Measurements from ENCODE around the gene SPON1. TPM values are rescaled to one million over a fixed set of nuclear protein-coding genes. Genes with fewer than 3 reads are reported as not detected.
"Not testable (repeated sequence)": the region's sequence is repeated elsewhere in the genome, so short reads cannot be mapped to it uniquely, and the experiment has no call there.

The SPON1 gene
- polyA plus RNA-seq (ENCODE audit: insufficient read length in 4 of 4) = 10 to 100 TPM; 73.8 to 93.4 (median 89.9) TPM

DNA sequence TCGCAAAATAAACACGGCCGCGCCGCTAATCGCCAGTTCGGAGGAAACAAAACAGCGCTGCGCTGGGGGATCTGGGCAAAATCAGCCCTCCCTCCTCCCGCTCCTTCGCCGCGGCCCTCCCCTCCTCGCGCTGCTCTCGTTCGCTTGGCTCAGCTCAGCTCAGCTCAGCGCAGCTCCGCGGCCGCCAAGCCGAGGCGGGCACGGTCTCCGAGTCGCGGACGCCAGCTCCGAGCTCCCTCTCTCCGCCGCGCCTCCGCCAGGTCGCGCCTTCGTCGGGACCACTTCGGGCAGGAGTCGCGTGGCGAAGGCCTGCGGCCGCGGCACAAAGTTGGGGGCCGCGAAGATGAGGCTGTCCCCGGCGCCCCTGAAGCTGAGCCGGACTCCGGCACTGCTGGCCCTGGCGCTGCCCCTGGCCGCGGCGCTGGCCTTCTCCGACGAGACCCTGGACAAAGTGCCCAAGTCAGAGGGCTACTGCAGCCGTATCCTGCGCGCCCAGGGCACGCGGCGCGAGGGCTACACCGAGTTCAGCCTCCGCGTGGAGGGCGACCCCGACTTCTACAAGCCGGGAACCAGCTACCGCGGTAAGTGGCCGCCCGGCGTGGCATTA is at the start of gene SPON1:
Gene SPON1, plus strand, starts transcription at position 162 of the 607 bp plus-strand sequence. Its CDS starts 182 bp downstream, at position 344.
- DNase-seq (ENCODE audit: low read depth in 4 of 4, low spot score in 3 of 4) = peak in 2 of 4 donors; percentile 53 to 55

DNA sequence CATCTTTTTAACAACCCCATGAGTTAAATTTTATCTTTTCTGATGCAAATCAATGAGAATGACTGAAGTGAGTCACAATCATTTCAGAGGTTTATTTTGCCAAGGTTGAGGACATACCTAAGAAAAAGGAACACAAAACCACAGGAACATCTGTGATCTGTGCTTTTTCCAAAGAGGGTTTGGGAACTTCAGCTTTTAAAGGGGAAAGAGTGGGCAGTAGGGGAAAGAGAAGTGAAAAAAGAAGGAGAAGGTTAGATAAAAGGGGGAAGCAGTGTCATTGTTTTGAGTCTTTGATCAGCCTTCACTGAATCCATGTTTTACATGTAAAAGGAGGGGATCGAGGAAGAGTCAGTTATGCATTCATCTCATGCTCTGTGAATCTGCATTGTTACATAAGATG is 45.3 kb upstream of the SPON1 start:
- DNase-seq (ENCODE audit: low read depth in 4 of 4, low spot score in 3 of 4) = no peak

DNA sequence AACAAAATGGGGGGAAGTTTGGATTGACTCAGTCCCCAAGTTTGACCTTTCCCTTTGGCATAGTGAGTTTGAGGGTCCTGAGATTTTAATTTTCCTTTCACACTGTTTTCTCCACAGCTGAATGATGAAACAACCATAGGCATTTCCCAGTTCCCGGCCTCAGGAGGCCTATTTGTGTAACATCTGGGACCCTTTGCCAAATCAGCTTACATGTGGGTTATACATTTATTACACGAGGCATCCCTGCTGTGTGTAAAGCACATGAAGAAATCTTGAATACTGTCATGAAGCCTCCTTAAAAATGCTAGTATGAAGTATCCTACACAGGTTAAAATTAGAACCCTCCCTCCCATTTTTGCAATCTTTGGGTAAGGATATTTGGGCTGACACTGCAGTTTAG is 44.6 kb upstream of the SPON1 start:
- no peak for DNase-seq (ENCODE audit: low read depth in 4 of 4, low spot score in 3 of 4)

DNA sequence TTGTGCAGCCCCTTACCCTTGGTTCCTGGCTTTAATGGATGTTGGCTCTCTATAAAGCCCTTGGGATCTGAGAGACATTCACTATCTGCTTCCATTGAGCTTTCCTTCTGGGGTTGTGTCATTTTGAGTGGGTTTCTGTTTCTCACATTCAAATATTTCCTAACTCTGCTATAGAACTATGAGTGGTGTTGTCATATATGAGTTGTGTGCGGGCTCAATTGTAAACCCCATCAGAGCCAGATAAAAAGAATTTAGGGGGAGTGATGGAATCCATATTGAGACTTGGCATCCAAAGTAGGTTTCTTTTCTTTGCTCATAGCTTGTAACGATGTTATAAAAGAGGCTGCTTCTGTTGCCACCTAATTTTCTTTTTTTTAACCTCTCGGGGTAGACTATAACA is 41.8 kb upstream of the SPON1 start:
- DNase-seq (ENCODE audit: low read depth in 4 of 4, low spot score in 3 of 4) = no peak

DNA sequence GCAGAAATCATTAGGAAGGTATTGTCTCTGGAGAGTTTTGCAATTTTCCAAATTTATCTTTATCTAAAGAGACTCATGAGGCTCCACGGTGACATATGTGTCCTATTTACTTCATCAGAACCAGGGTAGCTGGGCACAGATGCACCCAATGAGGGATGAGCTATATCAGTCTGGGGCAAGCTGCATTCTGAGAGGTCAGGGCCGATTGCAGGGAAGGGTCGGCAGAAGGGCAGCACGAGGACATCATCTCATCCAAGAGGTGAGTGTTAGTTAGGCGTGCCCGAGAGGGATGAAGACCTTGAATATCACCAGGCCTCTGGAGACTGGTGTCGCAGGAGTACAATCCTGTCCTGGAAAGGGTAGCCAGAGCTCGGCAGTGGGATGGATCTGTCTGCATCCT is 41.0 kb upstream of the SPON1 start:
- no peak for DNase-seq (ENCODE audit: low read depth in 4 of 4, low spot score in 3 of 4)

DNA sequence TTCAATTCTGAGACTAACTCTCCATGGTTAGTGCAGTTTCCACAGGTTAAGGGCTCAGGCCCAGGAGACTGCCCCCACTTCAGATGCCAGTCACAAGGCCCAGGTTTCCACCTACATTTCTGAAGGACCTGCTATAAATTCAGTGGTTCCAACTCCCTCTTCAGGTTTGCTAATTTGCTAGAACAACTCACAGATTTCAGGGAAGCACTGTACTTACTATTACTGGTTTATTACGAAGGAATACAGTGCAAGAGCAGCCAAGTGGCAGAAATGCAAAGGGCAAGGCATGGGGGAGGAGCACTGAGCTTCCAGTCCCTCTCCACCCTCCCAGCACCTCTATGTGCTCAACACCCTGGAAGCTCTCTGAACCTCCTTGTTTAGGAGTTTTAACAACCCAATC is 39.3 kb upstream of the SPON1 start:
- no peak for DNase-seq (ENCODE audit: low read depth in 4 of 4, low spot score in 3 of 4)

DNA sequence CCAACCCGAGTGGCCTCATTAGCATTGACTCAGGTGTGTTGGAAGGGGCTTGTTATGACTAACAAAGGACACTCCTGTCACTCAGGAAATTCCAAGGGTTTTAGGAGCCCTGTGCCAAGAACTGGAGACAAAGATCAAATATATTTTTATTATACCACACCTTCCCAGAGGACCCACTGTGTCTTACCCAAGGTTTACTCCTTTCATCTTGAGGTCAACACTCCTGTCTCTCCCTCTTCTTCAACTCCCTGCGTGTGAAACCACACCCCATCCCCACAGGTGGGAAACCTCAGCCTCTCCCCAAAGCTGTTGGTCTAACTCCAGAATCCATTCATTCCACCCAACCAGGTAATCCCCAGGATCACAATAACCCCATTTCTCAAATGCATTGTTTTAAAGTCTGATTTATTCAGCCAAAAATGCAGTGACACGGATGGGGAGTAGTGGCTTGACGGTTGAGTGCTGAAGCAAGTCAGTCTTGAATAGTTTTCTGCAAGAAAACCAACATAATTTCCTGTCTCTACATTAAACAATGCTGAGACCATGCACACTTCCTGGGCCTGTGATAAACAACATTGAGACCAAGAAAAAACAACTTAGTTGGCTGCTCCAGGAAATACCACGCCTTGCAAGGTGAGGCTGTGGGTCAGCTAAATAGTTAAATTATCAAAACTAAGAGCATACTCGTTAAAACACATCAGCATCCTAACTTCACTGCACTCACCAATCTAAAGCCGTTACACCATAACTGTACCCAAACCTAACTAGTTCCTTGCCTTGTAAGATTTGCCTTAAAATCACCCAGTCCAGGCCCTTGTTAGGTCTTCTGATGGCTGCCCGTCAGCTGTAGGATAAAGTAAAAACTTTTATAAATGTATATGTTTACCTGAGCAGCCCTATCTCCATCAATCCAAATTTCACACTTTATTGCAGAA is 38.5 kb upstream of the SPON1 start:
- DNase-seq (ENCODE audit: low read depth in 4 of 4, low spot score in 3 of 4) = no peak

DNA sequence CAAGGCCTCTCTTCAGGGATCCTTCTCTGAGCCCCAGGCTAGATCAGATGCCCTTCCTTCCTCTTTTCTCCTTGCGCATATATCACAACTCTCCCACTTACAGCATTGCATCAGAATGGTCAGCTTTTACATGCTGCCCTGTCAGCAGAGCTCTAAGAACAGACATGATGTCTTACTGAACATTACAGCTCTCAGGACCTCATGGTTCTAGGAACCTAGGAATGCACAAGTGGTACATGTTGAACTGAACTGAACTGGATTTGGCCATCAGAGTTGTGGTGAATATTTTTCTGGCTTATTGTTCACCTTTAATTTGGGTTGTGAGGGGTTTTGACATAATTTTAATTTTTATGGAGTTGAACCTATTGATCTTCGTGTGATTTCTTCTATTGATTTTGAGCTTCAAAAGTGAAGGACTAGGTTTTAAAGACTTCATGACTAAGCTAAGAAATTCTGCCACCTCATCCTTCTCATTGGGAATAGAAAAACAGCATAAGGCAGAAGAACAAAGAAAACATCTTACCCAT is 37.7 kb upstream of the SPON1 start:
- no peak for DNase-seq (ENCODE audit: low read depth in 4 of 4, low spot score in 3 of 4)

DNA sequence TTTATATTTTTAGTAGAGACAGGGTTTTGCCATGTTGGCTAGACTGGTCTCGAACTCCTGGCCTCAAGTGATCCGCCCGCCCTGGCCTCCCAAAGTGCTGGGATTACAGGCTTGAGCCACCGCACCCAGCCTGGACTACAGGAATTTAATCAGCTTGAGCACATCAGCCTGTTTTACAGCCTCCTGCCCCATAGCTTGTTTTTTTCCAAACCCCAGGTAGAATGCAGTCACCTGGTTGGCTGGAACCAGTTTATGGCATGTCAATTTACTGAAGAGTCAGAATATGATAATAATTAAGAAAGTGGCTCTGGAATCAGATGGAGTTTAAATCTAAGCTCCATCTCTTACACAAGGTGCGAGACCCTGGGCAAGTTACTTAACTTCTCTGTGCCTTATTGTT is 36.2 kb upstream of the SPON1 start:
- not testable (repeated sequence) for DNase-seq (ENCODE audit: low read depth in 4 of 4, low spot score in 3 of 4)

DNA sequence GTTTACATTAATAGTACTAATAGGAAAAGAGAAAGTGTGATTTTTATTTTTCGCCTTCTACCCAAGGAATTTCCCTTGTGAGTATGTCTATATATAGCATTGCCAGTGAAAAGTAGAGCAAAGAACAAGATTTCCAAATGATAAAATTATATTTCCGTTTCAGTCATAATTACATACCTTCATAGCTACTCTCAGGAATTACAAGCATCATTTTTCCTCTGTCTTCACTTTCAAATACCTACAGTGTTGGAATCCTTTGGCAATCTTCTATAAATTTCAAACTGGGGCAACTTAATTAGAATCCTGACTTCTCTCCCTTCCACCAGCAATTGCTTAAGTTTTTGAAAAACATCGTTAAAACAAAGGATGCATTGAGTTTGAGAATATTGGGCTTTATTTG is 35.5 kb upstream of the SPON1 start:
- DNase-seq (ENCODE audit: low read depth in 4 of 4, low spot score in 3 of 4) = no peak

DNA sequence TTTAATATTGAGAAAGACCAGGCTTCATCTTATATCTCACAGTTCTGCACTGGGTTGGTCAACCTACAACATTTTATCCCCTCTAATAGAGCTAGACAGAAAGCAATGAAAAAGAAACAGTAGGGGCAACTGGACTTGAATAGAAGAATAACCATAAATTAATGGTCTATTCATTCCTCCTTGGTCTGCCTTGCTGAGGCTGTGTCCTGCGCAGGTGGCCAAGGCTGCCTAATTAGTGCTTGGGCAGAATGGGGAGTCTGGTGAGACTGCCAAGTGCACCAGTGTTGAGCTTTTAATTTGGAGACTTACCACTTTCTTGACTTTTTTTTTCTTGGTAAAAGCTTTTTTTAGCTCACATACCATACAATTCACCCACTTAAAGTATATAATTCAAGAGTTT is 35.0 kb upstream of the SPON1 start:
- DNase-seq (ENCODE audit: low read depth in 4 of 4, low spot score in 3 of 4) = no peak

DNA sequence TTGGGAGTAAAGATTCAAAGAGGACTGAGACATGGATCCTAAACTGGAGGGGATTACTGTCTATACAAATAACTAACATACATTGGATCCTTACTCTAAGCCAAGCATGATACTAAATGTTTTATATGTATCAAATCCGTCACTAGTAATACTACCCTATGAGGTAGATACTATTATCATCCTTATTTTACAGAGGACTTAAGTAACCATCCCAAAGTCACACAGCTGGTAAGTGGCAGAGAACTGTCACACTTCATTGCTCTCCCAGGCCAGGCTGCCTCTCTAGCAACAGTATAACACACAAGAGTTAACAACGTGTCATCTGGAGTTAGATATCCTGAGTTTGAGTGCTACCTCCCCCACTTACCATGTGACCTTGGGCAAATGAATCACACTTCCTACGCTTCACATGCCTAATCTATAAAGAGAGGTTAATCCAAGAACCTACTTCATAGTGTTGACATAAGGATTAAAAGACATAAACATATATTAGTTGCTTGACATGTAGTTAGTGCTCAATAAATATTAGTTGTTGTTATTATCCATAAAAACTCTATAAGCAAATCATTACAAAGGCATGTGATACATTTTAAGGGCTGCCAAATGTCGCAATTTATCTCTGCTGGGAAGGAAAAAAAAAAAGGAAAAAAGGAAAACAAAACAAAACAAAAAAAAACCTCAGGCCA is 33.8 kb upstream of the SPON1 start:
- DNase-seq (ENCODE audit: low read depth in 4 of 4, low spot score in 3 of 4) = peak in 3 of 4 donors; percentile 32 to 55 (median 41)

DNA sequence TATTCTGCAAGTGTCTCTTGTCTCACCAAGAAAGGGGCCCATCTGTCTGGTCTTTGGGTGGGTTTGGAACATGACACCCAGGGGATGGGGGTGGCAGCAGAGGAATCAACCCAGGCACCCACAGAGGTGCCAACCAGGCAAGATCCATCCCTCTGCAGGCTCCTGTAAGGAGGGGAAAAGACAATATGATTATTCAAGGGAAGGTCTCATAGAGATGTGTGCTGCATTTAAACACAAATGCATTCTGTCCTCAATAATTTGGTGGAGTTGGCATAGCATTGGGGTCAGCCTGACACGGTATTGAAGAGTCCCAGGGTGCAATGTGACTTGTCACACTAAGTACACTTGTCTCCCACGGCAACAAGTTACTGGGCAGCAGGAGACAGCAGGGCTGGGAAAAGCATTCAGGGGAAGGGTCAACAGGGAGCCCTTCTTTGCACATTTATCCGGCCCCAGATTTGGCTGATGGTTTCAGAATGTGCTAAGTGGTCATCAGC is 33.1 kb upstream of the SPON1 start:
- DNase-seq (ENCODE audit: low read depth in 4 of 4, low spot score in 3 of 4) = no peak

DNA sequence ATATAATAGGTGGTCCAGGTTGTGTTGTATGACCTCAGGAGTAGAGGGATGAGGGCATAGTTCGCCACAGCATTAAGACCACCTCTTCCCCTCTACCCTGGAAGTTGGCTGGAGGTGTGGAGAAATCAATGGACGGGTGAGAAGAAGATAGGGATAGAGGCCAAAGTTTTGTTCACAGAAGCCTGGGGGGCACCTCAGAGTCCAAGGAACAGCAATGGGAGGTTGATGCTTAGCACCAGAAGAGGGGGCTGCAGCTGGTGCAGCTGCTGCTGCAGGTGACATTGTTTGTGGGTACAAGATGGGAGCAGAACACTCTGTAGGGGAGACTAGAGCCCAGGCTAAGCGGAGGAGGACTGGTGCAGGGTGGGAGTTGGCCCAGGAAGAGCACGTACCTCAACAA is 31.2 kb upstream of the SPON1 start:
- no peak for DNase-seq (ENCODE audit: low read depth in 4 of 4, low spot score in 3 of 4)

DNA sequence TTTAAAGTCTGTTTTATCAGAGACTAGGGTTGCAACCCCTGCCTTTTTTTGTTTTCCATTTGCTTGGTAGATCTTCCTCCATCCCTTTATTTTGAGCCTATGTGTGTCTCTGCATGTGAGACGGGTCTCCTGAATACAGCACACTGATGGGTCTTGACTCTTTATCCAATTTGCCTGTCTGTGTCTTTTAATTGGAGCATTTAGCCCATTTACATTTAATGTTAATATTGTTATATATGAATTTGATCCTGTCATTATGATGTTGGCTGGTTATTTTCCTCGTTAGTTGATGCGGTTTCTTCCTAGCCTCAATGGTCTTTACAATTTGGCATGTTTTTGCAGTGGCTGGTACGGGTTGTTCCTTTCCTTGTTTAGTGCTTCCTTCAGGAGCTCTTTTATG is 25.4 kb upstream of the SPON1 start:
- not testable (repeated sequence) for DNase-seq (ENCODE audit: low read depth in 4 of 4, low spot score in 3 of 4)

DNA sequence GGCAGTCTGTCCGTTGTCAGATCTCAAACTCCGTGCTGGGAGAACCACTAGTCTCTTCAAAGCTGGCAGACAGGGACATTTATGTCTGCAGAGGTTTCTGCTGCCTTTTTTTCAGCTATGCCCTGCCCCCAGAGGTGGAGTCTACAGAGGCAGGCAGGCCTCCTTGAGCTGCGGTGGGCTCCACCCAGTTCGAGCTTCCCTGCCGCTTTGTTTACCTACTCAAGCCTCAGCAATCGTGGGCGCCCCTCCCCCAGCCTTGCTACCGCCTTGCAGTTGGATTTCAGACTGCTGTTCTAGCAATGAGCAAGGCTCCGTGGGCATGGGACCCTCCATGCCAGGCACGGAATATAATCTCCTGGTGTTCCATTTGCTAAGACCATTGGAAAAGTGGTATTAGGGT is 23.7 kb upstream of the SPON1 start:
- not testable (repeated sequence) for DNase-seq (ENCODE audit: low read depth in 4 of 4, low spot score in 3 of 4)

DNA sequence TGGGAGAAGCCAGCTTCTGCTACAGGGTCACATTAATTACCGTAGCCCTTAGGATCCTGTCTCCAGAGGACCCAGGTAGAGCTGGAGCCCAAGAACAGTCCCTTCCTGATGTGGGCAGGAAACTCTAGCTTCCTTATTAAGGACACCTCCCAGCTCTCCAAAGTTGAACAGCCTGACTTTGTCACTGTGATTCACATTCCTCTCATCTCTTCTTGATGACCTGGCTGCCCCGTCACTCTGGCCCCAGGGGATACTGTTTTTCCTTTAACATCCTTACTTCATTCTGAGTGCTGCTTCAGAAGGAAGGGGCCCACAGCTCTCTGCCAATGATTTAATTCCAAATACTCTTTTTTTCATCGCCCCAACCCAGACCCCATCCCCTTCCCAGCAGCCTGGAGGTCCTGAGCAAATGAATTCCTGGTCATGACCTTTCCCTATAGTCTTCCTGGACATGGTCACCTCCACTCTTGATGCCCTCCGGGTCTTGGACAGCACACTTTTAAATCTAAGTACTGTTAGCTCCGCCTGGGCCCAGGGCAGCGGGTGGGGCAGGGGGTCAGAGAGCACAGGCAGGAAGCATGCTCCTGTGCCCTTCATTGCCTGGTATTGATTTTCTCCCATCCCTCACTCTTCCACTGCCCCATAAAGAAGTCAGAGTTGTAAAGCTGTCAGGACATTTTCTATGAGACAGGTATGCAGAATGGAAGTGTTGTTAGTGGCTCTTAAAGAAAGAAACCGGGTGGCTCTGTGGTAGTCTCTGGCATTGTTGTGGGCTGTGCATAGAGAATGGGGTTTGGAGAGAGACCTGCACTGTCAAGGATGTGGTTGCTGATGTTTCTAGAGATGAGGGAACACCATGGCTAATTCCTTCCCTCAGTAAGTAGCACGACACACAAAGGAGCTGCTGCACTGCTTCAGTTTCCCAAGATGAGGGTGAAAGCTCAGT is 22.3 kb upstream of the SPON1 start:
- DNase-seq (ENCODE audit: low read depth in 4 of 4, low spot score in 3 of 4) = no peak

DNA sequence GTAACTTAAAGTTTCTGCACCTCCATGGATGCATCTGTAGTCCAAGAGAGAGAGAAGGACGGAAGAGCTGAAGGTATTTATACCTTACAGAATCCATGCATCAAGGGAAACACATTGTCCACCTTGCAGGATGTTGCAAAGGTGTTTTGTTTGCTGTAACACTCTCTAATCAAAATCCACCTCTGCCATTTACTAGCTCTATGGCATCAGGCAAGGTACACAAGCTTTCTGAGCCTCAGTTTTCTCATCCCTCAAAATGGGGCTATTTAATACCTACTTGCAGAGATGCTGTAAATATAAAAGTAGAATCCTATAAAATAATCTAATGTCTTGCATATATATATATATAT is 21.6 kb upstream of the SPON1 start:
- DNase-seq (ENCODE audit: low read depth in 4 of 4, low spot score in 3 of 4) = no peak

DNA sequence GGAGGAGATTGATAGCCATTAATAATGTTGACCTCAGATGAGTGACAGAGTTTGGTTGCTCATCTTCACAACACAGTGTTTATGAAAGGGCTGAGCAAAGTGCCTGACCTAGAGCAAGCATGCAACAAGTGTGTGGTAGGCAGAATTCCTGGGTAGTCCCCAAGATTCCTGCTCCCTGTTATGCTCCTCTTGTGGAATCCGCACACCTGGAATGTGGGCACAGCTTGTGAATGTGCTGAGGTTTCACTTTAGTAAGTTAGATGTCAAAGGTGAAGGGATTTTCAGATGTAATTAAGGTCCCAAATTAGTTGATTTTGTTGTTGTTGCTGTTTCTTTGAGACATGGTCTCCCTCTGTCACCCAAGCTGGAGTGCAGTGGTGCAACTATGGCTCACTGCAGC is 20.7 kb upstream of the SPON1 start:
- no peak for DNase-seq (ENCODE audit: low read depth in 4 of 4, low spot score in 3 of 4)

DNA sequence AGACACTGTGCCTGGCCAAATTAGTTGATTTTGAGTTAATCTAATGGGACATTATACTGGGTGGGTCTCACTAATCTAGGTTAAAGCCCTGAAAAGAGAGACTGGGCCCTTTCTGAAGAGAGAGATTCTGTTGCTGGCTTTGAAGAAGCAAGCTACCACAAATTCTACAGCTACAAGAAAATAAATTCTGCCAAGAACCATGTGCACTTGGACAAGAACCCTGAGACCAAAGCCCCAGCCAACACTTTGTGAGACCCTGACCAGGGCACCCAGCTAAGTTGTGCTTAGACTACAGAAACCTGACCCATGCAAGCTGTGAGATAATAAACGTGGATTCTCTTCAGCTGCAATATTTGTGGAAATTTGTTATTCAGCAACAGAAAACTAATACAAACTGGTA is 20.1 kb upstream of the SPON1 start:
- DNase-seq (ENCODE audit: low read depth in 4 of 4, low spot score in 3 of 4) = no peak
